K562 (cell line): ENCODE data around the gene ZGLP1. TPM values are rescaled to one million over a fixed set of nuclear protein-coding genes. Genes with fewer than 3 reads are reported as not detected.
A peak's percentile ranks its signal among the peaks of the same experiment; 100 is the strongest.

Experiments
- ATF7 ChIP-seq: fragments of 450-650 bp; IDR thresholded peaks from 2 replicates; pipeline ENCODE4 v1.7.1; 2014; ENCODE audit warnings: mild to moderate bottlenecking, moderate library complexity
- BACH1 ChIP-seq: fragments of 200-800 bp; sonication (Bioruptor generic); IDR thresholded peaks from 2 replicates; pipeline ENCODE4 v1.6.1; 2016; ENCODE audit warnings: missing genetic modification characterization, missing compliant biosample characterization
- BRD9 ChIP-seq: fragments of 450-650 bp; IDR thresholded peaks from 2 replicates; pipeline ENCODE4 v1.6.1; 2018; ENCODE audit warnings: low read depth; ENCODE audit not compliant: partially characterized antibody
- CHD4 ChIP-seq: fragments of 200-600 bp; sonication (generic); IDR thresholded peaks from 3 replicates; pipeline ENCODE4 v1.6.1; 2012; ENCODE audit warnings: low read depth, mild to moderate bottlenecking, mixed read lengths, low read length, inconsistent platforms; ENCODE audit not compliant: insufficient read depth, insufficient replicate concordance, poor library complexity, severe bottlenecking
- EHMT2 ChIP-seq: fragments of 450-650 bp; IDR thresholded peaks from 2 replicates; pipeline ENCODE4 v1.6.1; 2018; ENCODE audit warnings: antibody characterized with exemption
- FIP1L1 ChIP-seq: fragments of 200-400 bp; formaldehyde crosslinking; IDR thresholded peaks from 2 replicates; pipeline ENCODE4 v1.6.1; 2018; ENCODE audit warnings: mild to moderate bottlenecking, low read depth, low read length; ENCODE audit not compliant: poor library complexity, severe bottlenecking
- HLTF ChIP-seq: fragments of 450-650 bp; IDR thresholded peaks from 2 replicates; pipeline ENCODE4 v1.6.1; 2016
- MCM3 ChIP-seq: fragments of 450-650 bp; IDR thresholded peaks from 2 replicates; pipeline ENCODE4 v1.6.1; 2016
- MEF2D ChIP-seq: conservative IDR thresholded peaks from 2 replicates; pipeline ENCODE4 v1.6.1; 2016; ENCODE audit warnings: low read depth, missing genetic modification characterization, missing compliant biosample characterization
- MTA1 ChIP-seq: fragments of 450-650 bp; IDR thresholded peaks from 2 replicates; pipeline ENCODE4 v1.6.1; 2017; ENCODE audit warnings: borderline replicate concordance
- NFXL1 ChIP-seq: fragments of 450-650 bp; formaldehyde crosslinking; IDR thresholded peaks from 2 replicates; pipeline ENCODE4 v1.4.0; 2021; ENCODE audit warnings: mild to moderate bottlenecking
- PML ChIP-seq: IDR thresholded peaks from 2 replicates; pipeline ENCODE4 v1.6.1; 2012; ENCODE audit warnings: low read length, inconsistent platforms
- POLR2G ChIP-seq: fragments of 200-400 bp; formaldehyde crosslinking; IDR thresholded peaks from 2 replicates; pipeline ENCODE4 v1.6.1; 2017; ENCODE audit warnings: low read depth, mild to moderate bottlenecking, antibody characterized with exemption, low read length, moderate library complexity
- POU5F1 ChIP-seq: fragments of 150-350 bp; IDR thresholded peaks from 2 replicates; pipeline ENCODE4 v1.6.1; 2014; ENCODE audit warnings: borderline replicate concordance, low read length, low read depth, mild to moderate bottlenecking; ENCODE audit not compliant: partially characterized antibody
- PURB ChIP-seq: sonication (generic); formaldehyde crosslinking; IDR thresholded peaks from 2 replicates; pipeline ENCODE4 v1.9.0; 2021; ENCODE audit warnings: low read depth, mild to moderate bottlenecking, missing genetic modification reagents
- STAT5B ChIP-seq: fragments of 250-450 bp; sonication (Bioruptor Pico); IDR thresholded peaks from 2 replicates; pipeline ENCODE4 v1.8.0; 2021; ENCODE audit warnings: mild to moderate bottlenecking, inconsistent platforms
- TEAD2 ChIP-seq: fragments of 450-650 bp; IDR thresholded peaks from 2 replicates; pipeline ENCODE4 v1.6.1; 2016; ENCODE audit warnings: missing genetic modification characterization, control low read depth, missing compliant biosample characterization
- ZC3H8 ChIP-seq: fragments of 450-650 bp; IDR thresholded peaks from 2 replicates; pipeline ENCODE4 v1.6.1; 2017
- ZNF175 ChIP-seq: fragments of 200-800 bp; sonication (Bioruptor generic); IDR thresholded peaks from 2 replicates; pipeline ENCODE4 v1.6.1; 2016; ENCODE audit warnings: low read depth, mild to moderate bottlenecking, missing genetic modification characterization, missing compliant biosample characterization
- ZNF224 ChIP-seq: sonication (generic); formaldehyde crosslinking; IDR thresholded peaks from 2 replicates; pipeline ENCODE4 v1.8.0; 2022; ENCODE audit warnings: mild to moderate bottlenecking, missing genetic modification reagents
- ZNF24 ChIP-seq: fragments of 450-650 bp; IDR thresholded peaks from 2 replicates; pipeline ENCODE4 v1.6.1; 2016
- ZNF589 ChIP-seq: fragments of 200-800 bp; sonication (Bioruptor generic); IDR thresholded peaks from 2 replicates; pipeline ENCODE4 v1.6.1; 2016; ENCODE audit warnings: low read depth, missing genetic modification characterization, missing compliant biosample characterization
- polyA plus RNA-seq, 8 experiments: library from polyadenylated mRNA; depleted of rRNA in 4 of 8; stranded (reverse) in 5 of 8; unstranded in 3 of 8; fragments of >200 nt; fragmentation: Nextera tagmentation in 2 of 8; fragmentation: Illumina TruSeq in 1 of 8; extraction: Ambion mirVana in 2 of 8; extraction: Trizol in 1 of 8; gene quantifications; 2 replicates each; pipeline versions ENCODE4 v1.2.1 to v1.2.3, GENCODE V29; 2011 to 2014; ENCODE audit warnings: inconsistent platforms in 1 of 8, missing spikeins in 1 of 8
- total RNA-seq, 7 experiments: library from RNA; depleted of rRNA in 6 of 7; stranded (reverse); fragments of >200 nt in 6 of 7; fragmentation: Illumina TruSeq in 2 of 7; extraction: Trizol in 2 of 7; gene quantifications; 2 replicates each; pipeline versions ENCODE4 v1.2.1 to v1.2.3, GENCODE V29; 2011 to 2021; ENCODE audit warnings: low replicate concordance in 1 of 7
- TF ChIP-seq, protein P1 (sequence below): fragments of 450-650 bp; formaldehyde crosslinking; IDR thresholded peaks from 2 replicates; pipeline ENCODE4 v1.4.0; 2020; ENCODE audit warnings: mild to moderate bottlenecking, mixed read lengths
- TF ChIP-seq, protein P2 (sequence below), 2 experiments: IDR thresholded peaks; 2 replicates each; pipeline ENCODE4 v1.6.1; 2011; ENCODE audit warnings: borderline replicate concordance in 1 of 2, control low read depth in 1 of 2, low read depth in 1 of 2, low read length in 1 of 2, mild to moderate bottlenecking in 1 of 2, mixed read lengths in 1 of 2, moderate library complexity in 1 of 2; ENCODE audit not compliant: insufficient read depth in 1 of 2, insufficient read length in 1 of 2, poor library complexity in 1 of 2, severe bottlenecking in 1 of 2; ENCODE audit errors: extremely low read depth in 1 of 2
- TF ChIP-seq, protein P3 (sequence below): fragments of 250-450 bp; sonication (Bioruptor Pico); IDR thresholded peaks from 2 replicates; pipeline ENCODE4 v1.4.0; 2020; ENCODE audit warnings: mild to moderate bottlenecking, moderate library complexity, borderline replicate concordance

The ZGLP1 gene
- total and polyA plus RNA-seq, 9 of the 15 experiments (the other 6 are each of a cell fraction or from before 2014, with no cell fraction given): 0.24 to 4.5 (median 2.2) TPM

DNA sequence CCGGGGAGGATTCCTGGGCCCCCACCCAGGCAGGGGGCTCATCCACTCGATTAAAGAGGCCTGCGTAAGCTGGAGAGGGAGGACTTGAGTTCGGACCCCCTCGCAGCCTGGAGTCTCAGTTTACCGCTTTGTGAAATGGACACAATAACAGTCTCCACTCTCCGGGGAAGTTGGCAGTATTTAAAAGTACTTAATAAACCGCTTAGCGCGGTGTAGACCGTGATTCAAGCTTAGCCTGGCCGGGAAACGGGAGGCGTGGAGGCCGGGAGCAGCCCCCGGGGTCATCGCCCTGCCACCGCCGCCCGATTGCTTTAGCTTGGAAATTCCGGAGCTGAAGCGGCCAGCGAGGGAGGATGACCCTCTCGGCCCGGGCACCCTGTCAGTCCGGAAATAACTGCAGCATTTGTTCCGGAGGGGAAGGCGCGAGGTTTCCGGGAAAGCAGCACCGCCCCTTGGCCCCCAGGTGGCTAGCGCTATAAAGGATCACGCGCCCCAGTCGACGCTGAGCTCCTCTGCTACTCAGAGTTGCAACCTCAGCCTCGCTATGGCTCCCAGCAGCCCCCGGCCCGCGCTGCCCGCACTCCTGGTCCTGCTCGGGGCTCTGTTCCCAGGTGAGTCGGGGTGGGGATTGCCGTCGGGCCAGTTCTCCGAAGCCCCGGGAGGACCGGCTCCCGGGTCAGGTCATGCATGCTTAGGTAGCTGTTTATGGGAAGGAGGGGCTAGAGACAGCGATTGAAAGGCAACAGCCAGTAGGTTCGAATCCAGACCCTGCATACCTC, 38.8 kb downstream of the ZGLP1 start, which contains the start of gene ICAM1 (continued):
- TF ChIP-seq, protein P1, sequence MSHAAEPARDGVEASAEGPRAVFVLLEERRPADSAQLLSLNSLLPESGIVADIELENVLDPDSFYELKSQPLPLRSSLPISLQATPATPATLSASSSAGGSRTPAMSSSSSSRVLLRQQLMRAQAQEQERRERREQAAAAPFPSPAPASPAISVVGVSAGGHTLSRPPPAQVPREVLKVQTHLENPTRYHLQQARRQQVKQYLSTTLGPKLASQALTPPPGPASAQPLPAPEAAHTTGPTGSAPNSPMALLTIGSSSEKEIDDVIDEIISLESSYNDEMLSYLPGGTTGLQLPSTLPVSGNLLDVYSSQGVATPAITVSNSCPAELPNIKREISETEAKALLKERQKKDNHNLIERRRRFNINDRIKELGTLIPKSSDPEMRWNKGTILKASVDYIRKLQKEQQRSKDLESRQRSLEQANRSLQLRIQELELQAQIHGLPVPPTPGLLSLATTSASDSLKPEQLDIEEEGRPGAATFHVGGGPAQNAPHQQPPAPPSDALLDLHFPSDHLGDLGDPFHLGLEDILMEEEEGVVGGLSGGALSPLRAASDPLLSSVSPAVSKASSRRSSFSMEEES (CRISPR knock-in tag): peak; percentile 40
- TF ChIP-seq NFXL1 (CRISPR knock-in tag): no peak
- no peak for TF ChIP-seq CHD4
- TF ChIP-seq MCM3: no peak
- TF ChIP-seq ATF7: peak; percentile 59
- no peak for TF ChIP-seq HLTF
- no peak for TF ChIP-seq FIP1L1
- TF ChIP-seq POU5F1: no peak
- TF ChIP-seq ZNF24: peak; percentile 94
- TF ChIP-seq, protein P2, sequence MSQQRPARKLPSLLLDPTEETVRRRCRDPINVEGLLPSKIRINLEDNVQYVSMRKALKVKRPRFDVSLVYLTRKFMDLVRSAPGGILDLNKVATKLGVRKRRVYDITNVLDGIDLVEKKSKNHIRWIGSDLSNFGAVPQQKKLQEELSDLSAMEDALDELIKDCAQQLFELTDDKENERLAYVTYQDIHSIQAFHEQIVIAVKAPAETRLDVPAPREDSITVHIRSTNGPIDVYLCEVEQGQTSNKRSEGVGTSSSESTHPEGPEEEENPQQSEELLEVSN (IDR thresholded peaks at IDR 0.05; ENCODE audit: borderline replicate concordance in 1 of 2, extremely low read depth in 1 of 2, insufficient read depth in 1 of 2, insufficient read length in 1 of 2, low read depth in 1 of 2, low read length in 1 of 2, poor library complexity in 1 of 2, severe bottlenecking in 1 of 2): peak; percentile 95 to 97
- no peak for TF ChIP-seq ZNF589
- no peak for TF ChIP-seq PURB (CRISPR knock-in tag)
- TF ChIP-seq BRD9: peak; percentile 43
- TF ChIP-seq ZNF224 (CRISPR knock-in tag): 0 out of 2 replicates have a peak, but pooled peaks have one; percentile 77
- no peak for TF ChIP-seq PML
- TF ChIP-seq MEF2D (tag): no peak
- TF ChIP-seq BACH1 (tag): no peak
- TF ChIP-seq POLR2G: peak; percentile 96
- TF ChIP-seq ZC3H8: no peak
- TF ChIP-seq, protein P3, sequence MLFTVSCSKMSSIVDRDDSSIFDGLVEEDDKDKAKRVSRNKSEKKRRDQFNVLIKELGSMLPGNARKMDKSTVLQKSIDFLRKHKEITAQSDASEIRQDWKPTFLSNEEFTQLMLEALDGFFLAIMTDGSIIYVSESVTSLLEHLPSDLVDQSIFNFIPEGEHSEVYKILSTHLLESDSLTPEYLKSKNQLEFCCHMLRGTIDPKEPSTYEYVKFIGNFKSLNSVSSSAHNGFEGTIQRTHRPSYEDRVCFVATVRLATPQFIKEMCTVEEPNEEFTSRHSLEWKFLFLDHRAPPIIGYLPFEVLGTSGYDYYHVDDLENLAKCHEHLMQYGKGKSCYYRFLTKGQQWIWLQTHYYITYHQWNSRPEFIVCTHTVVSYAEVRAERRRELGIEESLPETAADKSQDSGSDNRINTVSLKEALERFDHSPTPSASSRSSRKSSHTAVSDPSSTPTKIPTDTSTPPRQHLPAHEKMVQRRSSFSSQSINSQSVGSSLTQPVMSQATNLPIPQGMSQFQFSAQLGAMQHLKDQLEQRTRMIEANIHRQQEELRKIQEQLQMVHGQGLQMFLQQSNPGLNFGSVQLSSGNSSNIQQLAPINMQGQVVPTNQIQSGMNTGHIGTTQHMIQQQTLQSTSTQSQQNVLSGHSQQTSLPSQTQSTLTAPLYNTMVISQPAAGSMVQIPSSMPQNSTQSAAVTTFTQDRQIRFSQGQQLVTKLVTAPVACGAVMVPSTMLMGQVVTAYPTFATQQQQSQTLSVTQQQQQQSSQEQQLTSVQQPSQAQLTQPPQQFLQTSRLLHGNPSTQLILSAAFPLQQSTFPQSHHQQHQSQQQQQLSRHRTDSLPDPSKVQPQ (CRISPR knock-in tag): no peak
- TF ChIP-seq STAT5B (CRISPR knock-in tag): no peak
- TF ChIP-seq TEAD2 (tag): no peak
- TF ChIP-seq MTA1: no peak
- TF ChIP-seq EHMT2: no peak
- TF ChIP-seq ZNF175 (CRISPR knock-in tag): no peak
